ENCODE measurements around the gene PPCDC.

Gene PPCDC

DNA sequence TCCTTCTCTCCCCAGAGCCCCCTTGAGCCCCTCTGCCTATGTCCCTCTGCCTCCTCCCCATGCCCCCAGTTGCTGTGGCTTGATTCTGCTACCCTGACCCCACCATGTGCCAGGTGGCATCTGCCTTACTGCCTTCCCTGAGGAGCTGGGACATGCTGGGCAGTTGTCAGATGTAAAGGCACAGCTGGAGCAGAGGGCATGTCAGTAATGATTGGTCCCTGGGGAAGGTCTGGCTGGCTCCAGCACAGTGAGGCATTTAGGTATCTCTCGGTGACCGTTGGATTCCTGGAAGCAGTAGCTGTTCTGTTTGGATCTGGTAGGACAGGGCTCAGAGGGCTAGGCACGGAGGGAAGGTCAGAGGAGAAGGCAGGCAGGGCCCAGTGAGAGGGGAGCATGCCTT is 3.5 kb upstream of the PPCDC start:
- no peak for DNase-seq

DNA sequence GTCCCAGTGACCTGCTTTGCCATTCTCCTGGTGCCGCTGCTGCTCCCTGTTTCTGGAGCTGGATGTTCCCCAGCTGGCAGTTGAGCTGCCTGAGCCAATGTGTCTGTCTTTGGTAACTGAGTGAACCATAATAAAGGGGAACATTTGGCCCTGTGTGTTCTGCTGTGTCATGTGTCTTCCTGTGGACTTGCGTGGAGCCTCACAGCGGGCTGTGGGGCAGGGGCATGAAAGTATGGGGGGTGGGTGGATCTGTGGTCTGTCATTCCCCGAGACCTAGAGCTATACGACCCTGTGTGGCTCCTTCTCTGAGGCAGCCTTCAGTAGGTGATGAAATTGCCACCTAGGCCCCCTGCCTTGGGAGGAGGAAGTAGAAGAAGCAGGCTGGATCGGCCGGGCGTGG is 2.0 kb upstream of the PPCDC start:
- DNase-seq = no peak

DNA sequence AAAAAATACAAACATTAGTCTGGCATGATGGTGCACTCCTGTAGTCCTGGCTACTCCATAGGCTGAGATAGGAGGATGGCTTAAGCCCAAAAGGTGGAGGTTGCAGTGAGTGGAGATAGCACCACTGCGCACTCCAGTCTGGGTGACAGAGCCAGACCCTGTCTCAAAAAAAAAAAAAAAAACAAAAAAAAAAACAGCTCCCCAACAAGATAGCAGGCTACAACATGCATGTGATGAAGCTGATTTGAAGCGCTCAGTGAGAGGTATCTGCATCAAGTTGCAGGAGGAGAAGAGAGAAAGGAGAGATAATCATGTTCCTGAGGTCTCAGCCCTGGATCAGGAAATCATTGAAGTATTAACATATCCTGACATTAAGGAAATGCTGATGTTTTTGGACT is 608 bp upstream of the PPCDC start:
- no peak for DNase-seq

DNA sequence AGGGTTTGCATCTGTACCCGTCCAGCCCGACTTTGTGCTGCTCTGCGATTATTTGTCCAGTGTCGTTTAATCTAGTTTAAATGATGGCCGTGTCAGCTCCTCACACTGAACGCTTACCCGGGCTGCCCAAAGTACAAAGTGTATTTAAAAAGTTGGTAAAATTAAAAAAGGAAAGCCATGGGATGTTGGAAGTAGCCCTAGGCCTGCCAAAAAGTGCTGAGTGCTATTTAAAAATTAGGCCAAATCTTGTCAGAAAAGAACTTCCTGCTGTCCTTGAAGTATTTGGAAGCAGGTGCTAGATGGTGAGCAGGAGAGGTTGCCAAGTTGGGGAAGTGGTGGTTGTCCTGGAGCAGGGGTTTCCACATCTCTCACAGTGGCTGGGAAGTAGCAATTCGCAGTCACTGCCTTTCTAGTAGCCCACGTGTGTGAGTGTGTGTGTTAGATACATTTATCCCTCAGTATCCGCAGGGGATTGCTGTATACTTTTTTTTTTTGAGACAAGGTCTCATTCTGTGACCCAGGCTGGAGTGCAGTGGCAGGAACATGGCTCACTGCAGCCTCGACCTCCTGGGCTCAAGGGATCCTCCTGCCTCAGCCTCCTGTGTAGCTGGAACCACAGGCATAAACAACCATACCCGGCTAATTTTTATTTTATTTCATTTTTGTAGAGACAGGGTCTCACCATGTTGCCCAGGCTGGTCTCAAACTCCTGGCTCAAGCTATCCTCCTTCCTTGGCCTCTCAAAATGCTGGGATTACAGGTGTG is 664 bp downstream of the PPCDC start:
- peak; percentile 23 for DNase-seq

DNA sequence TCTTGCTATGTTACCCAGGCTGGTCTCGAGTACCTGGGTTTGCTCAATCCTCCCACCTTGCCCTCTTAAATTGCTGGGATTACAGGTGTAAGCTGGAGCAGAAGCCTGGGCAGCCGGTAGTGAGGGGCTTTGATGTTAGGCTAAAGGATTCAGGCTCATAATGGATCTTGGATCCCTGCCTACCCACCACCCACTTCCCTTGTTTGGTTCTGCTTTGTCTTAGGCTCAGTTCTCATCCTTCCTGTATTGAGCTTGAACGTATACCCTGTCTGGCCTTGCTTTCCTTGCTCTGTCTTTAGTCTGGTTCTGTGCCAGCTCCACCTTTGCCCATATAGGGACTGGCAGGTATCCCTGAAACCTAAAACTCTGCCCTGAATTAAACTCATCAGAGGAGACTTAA is 1.7 kb downstream of the PPCDC start:
- DNase-seq = no peak

DNA sequence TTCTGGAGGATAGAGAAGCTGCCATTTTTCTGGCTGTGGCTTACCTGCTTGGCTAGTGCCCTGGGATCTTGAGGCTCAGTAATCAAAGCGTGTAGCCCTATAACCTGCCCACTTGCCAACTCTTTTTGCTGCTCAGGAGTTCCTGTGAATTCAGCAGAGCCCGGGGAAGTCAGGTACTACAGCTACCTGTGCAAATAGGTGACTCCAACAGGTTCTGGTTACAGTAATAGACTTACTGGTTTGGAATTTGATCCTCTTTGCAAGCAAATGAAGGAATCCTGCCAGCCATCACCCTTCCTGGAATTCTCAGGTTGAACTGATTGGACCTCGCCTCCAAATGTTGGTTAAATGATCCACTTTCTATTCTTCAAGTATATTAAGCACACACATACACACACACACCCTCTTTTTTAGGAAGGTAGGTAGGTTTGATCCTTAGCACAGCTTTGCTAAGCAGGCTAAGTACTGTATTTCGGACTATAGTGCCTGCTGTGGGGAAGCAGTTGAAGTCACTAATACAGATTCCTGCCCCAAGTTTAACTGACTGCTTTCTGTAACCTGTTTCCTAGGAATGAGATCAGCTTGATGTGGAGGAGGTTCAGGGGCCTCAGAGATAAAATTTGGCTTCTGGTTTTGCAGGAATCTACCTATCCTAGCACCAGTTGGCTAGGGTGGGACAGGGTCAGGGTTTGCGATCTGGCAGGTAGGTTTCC is 2.3 kb downstream of the PPCDC start:
- DNase-seq = no peak

DNA sequence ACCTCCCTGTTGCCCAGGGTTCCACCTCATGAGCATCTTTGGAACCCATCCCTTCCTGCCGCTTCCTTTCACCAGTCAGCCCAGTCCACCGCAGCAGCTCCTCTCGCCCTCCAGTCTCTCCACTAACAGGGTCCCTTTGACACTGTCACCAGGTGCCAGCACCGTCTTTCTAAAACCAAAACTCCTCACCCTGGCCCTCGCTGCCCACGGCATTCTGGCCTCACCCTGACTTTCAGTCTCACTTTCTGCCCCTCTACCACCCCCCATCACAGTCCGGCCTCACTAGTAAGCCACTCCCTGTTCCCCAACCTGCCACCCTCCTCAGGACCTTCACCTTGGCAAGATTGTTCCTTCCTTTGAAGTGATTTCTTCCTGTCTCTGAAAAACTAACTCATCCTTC is 4.2 kb downstream of the PPCDC start:
- DNase-seq = no peak

DNA sequence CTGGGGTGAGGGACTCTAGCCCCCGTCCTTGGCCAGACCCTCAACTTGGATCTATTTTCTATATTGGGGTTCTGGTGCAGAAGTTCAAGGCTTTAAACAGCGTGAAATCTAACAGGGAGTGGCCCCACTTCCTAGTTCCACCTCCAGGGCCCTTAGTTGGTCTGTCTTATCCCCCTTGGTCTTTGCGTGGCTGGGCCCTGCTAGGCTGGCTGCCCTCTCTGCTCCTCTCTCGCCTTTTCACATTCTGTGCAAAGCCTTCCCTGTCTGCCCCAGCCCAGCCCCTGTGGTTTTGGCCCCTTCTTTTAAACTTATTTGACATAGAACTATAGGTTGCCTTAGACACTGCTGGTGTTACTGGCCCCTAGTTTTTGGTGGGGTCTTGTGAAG is 5.6 kb downstream of the PPCDC start:
- DNase-seq = no peak

DNA sequence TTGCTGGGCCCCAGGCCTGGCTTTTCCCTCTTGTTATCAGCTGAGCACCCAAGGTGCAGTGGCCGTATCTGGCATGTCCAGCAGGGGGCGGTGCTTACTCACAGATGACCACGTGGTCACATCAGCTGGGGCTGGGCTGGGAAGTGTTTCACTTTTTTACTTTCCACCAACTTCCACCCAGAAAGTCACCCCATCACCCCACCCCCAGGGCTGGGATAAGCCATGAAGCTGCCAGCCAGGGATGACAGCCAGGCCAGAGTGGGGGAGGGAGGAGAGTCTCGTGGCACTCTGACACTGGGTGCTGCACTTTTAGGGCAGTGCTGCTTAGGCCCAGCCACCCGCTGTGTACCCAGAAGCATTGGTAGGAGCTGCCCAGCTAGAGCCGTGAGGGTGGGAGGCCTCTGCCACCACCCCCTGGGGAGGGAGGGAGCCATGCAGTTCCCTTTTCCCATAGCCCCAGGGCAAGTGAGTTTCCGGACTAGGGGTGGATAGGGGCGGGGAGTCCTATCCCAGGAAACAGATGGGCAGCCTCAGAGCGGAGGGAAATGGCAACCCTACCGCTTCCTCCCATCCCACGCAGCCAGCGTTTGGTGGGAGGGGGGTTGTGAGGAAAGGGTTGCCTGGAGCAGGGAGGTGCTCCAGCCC is 6.1 kb downstream of the PPCDC start:
- DNase-seq = peak; percentile 85

DNA sequence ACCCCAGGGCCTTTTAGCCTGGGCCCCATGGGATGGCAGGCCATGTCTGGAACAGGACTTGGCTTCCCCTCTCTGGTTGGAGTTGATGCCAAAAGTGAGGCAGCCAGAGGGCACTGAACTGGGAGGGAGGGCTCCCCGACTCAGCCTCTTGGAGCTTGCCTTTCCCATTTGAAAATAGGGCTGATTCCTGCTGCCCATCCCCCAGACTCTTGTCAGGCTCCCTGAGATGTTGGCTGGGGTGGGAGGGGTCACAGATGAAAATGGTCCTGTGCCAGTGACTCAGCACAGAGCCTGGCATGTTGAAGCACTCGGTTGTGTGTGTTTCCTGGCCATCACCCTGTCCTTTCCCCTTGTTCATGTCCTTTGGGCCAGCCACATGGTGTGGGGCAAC is 6.6 kb downstream of the PPCDC start:
- peak; percentile 33 for DNase-seq

DNA sequence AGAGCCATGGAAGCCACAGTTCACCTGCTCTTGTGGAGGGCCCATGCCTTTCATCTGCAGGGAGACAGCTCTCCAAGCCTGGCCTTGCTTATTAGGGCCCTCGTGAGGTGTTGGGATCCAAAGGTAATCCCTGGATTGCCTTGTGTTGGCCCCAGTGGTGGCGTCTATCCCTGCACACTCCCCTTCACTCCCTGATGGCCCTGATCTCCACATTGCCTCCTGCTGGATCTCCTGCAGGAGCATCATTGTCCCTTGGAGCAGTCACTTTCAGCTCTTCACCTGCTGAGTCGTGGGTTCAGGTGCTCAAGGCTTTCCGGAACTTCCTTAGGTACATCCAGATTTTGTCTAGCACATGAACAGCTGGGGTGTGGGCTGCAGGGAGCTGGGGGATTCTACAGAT is 7.0 kb downstream of the PPCDC start:
- DNase-seq = no peak

DNA sequence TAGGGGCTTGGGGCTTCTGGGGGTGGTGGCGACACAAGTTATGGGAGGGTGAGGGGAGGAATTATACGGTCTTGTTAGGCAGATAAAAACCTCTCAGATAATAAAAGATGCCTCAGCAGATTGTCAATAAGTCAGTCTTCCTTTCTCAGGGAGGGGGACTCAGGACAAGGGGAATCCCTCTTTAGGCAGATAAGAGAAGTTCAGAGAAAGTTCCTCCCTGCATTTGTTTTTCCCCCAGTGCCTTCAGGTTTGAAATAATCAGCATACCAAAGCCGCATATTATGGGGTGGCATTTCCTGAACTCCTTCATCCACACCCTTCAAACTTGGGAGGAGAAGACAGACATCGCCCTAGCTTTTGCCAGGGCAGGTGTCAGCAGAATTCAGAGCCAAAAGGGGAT is 8.5 kb downstream of the PPCDC start:
- no peak for DNase-seq

DNA sequence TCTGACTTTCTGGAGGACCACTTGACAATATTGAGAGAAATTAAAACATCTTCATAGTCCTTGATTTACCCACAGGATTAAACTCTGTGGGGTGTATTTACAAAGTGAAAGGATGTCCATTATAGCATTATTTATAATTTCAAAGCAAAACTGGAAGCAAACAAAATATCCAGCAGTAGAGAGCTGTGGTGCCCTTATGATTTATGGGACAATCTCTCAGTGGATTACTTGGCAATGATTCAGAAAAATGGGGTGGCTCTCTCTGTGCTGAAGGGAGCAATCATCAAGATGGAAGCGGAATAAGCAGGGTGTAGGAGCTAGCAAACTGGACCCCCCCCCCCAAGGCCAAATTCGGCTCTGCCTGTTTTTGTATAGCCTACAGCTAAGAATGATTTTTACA is 9.0 kb downstream of the PPCDC start:
- DNase-seq = no peak

DNA sequence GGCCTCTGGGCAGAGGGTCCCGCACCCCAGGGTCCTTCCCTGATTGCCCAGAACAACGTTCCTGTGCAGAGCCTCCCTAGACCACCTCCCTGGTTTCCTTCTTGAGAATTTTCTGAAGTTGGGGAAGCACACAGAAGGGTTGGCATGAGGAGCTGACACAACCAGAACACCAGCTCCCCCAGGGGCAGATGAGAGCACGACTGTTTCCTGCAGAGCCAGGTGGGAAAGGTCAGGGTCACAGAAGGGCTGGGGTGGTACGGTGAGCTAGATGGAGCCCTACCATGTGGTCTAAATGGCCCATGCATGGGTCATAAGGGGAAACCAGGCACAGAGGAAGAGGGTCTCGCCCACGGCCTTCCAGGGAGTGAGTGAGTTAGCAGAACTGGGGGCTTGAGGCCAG is 10.4 kb downstream of the PPCDC start:
- no peak for DNase-seq

DNA sequence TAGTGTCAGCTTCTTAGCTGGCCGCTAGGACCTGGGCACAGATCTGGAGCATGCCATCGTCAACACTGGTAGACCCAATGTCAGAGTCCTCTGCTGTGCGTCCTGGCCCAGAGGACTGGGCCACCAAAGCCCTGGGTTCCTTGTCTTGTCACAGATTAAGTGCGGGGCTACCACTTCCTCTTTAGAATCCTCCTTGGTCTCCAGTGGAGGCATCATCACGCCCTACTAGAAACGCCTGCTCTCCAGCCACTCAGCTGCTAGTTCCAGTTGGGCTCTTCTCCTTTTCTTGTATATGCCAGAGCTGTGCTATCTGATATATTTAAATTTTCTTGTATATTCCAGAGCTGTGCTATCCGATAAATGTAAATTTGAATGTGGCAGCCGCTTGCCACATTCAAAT is 11.2 kb downstream of the PPCDC start:
- DNase-seq = no peak

DNA sequence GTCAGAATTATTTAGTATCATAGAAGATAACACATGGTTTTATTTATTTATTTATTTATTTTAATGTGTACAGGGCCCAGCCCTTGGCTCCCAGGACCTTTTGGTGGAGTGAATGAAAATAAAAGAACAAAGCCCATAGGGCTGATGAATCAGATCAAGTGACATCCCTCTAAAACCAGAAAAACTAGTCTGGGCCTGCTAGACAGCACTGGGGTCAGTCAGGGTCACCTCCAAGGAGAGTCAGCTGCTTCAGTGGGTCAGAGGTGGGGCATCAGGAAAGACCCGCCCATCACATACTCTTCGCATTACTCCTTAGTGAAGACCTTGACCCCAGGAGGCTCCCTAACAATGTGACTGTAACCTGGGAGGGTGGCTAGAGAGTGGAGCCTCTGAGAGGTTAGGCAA is 12.8 kb downstream of the PPCDC start:
- peak; percentile 11 for DNase-seq

DNA sequence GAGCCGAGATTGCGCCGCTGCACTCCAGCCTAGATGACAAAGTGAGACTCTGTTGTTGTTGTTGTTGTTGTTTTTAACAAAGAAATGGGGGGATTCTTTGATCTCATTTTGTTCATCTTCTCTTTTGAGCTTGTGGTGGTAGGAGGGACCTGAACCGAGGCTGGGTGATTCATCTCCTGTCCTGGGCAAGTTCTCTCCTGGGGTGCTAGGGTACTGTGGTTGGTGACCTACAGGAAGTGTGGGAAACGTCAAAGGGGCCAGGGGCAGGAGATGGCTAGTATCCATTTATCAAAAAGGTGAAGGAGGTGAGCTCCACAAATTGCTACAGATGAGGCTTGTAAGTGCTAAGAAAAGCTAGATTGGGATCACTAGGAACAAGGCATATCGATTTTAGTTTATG is 14.3 kb downstream of the PPCDC start:
- DNase-seq = no peak

DNA sequence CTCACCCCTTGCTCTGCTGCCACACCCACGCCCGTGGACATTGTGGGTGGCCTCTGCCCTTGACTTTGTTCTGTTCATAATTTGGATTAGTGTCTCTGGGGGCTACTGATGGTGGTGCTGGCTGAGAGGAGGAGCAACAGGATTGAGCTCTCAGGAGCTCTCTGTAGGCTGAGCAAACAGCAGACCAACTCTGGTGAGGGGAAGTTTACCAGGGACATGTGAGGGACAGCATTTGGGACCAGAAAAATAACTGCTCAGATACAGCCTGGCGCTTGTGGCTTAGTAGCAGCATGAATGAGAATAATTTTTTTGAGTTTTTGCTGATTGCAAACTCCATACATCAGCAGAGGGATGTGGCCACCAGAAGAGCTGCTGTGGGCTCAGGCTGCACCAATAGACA is 14.8 kb downstream of the PPCDC start:
- DNase-seq = no peak

DNA sequence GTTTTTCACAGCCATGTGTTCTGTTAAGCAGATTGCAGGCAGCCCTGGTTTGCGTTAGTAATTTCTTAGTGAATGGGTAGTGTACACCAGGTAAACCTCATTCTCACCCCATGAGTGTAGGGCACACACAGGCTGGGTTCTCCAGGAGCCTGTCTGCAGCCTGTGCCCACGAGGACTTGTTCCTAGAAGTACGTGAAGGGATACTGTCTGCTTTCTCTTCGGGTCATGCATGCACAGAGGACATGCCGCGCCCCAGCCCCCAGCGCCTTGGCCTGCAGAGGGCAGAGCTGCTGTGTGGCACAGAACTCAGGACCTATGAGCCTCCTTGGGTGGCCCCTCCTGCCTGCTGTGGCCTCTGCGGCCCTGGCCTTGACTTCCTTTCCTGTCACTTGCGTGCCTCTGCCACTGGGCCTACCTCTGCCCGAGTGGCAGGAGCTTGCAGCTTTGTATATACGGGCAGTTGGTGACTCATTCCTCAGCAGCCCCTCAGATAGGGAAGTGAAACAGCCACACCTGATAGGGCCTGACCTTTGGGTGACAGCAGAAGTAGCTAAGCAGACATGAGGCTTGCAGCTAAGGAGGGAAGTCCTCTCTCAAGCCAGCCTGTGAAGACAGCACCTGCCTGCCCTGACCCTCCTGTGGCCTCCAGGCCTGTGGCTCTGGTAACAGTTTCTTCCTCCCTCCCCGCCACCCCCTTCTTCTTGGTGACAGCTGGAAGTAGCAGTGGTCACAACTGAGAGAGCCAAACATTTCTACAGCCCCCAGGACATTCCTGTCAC is 19.5 kb downstream of the PPCDC start:
- DNase-seq = peak; percentile 24

DNA sequence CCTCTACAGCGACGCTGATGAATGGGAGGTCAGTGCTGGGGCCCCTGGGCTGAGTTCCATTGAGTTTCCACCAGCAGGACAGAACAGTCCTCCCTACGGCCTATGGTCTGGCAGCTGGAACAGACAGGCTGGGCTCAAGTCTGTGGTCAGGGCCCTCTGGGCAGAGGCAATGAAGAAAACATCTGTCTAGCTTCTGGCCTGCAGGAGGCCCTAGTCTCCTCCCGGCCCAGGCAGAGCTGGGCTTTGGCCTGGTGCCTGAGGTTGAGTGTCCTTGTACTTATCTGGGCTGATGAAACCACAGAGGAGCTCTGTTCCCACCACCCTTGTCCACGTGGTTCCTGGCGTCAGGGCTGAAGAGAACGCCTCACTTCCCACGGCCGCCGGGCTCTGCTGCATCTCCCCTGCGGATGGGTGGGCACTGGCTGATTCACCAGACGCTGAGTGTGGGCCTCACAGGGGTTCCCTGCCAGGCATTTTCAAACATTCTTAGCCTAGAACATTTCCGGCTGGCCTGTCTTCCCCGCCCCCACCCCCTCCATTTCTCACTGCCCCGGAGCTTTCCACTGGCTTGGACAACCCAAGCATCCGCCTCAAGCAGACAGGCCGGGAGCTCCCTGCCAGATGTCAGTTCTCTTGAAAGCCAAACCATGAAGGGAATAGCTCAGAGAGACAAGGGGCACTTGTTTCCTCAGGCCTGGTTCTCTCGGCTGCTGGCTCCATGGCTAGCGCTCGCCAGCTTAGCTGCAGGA is 20.3 kb downstream of the PPCDC start:
- peak; percentile 97 for DNase-seq

DNA sequence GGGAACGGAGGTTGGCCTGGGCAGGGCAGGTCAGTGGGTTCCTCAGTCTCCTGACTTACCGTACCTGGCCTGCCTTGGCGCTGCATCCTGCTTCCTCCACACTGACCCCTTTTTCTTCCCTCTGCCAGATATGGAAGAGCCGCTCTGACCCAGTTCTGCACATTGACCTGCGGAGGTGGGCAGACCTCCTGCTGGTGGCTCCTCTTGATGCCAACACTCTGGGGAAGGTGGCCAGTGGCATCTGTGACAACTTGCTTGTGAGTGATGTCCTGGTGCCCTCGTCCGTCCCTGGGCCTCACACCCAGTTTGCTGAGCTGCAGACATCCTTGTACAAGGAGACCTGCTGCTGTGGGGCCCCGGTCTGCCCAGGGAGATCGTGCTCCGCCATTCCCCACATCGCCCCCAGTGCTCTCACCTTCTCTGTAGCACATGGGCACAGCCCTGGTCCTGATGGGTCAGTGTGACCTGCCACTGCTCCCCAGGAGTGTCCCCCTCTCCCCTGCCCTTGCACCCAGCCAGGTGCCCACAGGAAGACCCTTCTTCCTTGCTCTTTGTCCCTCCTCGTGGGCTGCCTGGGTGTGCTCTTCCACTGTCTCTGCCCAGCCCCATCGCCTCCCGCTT is 21.0 kb downstream of the PPCDC start:
- no peak for DNase-seq

DNA sequence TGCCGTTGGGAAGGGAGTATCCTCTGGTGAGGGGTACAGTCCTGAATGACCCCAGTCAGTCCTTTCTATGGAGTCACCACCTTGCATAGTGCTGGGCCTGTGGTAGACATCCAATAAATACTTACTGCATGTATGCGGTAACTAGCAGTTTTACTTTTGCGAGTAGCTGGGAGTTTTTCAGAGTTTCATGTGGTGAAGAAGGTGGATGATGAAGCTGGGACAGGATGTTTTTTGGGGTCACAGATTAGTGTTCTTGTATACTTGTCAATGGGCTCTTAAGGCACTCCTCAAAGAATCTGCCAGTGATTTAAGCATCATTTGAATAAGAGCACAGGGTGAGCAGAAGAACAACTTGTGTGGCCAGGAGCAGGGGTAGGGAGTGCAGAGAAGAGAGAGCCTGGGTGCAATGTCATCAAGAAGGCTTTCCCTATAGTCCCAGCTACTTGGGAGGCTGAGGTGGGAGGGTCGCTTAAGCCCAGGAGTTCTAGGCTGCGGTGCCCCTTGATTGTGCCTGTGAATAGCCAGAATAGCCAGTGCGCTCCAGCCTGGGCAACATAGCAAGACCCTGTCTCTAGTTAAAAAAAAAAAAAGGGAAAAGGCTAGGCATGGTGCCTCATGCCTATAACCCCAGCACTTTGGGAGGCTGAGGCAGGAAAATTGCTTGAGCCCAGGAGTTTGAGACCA is 22.1 kb downstream of the PPCDC start:
- no peak for DNase-seq
